Thoracic aorta (tissue), 2 donors: ENCODE data around the gene DDX23. TPM values are rescaled to one million over a fixed set of nuclear protein-coding genes. Genes with fewer than 3 reads are reported as not detected.

ENCODE experiments used
- ATAC-seq: fragments of 150-250 bp; one replicate; pipeline ENCODE4 v1.8.0; 2017; ENCODE audit warnings: low read depth; ENCODE audit not compliant: insufficient number of reproducible peaks, low FRiP score
- DNase-seq: peaks from one replicate; pipeline ENCODE4 v3.0.0-alpha.2; 2020; ENCODE audit warnings: low spot score
- H3K27ac ChIP-seq, 2 donors: fragments of 200-600 bp; sonication (generic); 1 replicate in 1 of 2; 2 replicates in 1 of 2; pipeline ENCODE4 v1.5.1; 2016; ENCODE audit warnings: mild to moderate bottlenecking in 2 of 2, moderate library complexity in 2 of 2
- H3K27me3 ChIP-seq: fragments of 200-600 bp; sonication (generic); replicated peaks from 2 replicates; pipeline ENCODE4 v1.6.0; 2016; ENCODE audit warnings: mild to moderate bottlenecking; ENCODE audit not compliant: insufficient read depth
- H3K36me3 ChIP-seq: fragments of 200-600 bp; sonication (generic); one replicate; pipeline ENCODE4 v1.5.1; 2016
- H3K4me1 ChIP-seq, 2 donors: fragments of 200-600 bp; sonication (generic); 1 replicate in 1 of 2; 2 replicates in 1 of 2; pipeline versions ENCODE4 v1.5.1 to v1.6.0; 2016; ENCODE audit warnings: low read depth in 2 of 2, mild to moderate bottlenecking in 1 of 2; ENCODE audit not compliant: control insufficient read depth in 1 of 2
- H3K4me3 ChIP-seq: fragments of 200-600 bp; sonication (generic); 2 replicates; pipeline ENCODE4 v1.5.1; 2016; ENCODE audit warnings: mild to moderate bottlenecking
- H3K9me3 ChIP-seq: fragments of 200-600 bp; sonication (generic); 2 replicates; pipeline ENCODE4 v1.5.1; 2016
- CTCF ChIP-seq: fragments of 200-600 bp; sonication (generic); IDR thresholded peaks from one replicate; pipeline ENCODE4 v1.5.1; 2019; ENCODE audit warnings: antibody characterized with exemption
- total RNA-seq, 2 donors: library from RNA; depleted of rRNA; stranded (reverse); fragments of >200 nt; gene quantifications; one replicate each; pipeline versions ENCODE4 v1.1.0 to v1.2.3, GENCODE V29; 2016

DDX23 gene
- total RNA-seq, 2 donors from 2014 or later = 53.7 to 92.6 TPM

- Histone ChIP-seq H3K4me1 (peaks cover 13 to 47% of the 10 kb centered on the region in 2 donors), H3K9me3 (no peaks in the 10 kb centered on the region), H3K4me3 (peak overlapping the region; percentile 89), H3K36me3 (peaks cover 3% of the 10 kb centered on the region), H3K27me3 (no peaks in the 10 kb centered on the region), H3K27ac (peak overlapping the region; percentile 96 to 97)
- DNase-seq = no peak
- no peak for ATAC-seq
- TF ChIP-seq CTCF = no peak
Measured at GRCh38 chr12:48787791-48788523, 64.0 kb downstream of the DDX23 start.

GRCh38 chr12:48786591-48787544, 65.1 kb downstream of the DDX23 start:
- no peaks in the 10 kb centered on the region for H3K27me3 ChIP-seq
- ATAC-seq (no peak), DNase-seq (no peak)
- peaks cover 11% of the 10 kb centered on the region for H3K36me3 ChIP-seq
- H3K4me1 ChIP-seq = peaks cover 19 to 58% of the 10 kb centered on the region in 2 donors
- peak overlapping the region; percentile 89 for H3K4me3 ChIP-seq
- no peak for TF ChIP-seq CTCF
- H3K27ac ChIP-seq = peak overlapping the region; percentile 96 to 97
- H3K9me3 ChIP-seq = no peaks in the 10 kb centered on the region

GRCh38 chr12:48783432-48783831, 68.5 kb downstream of the DDX23 start:
- peaks cover 38 to 85% of the 10 kb centered on the region in 2 donors for H3K4me1 ChIP-seq

GRCh38 chr12:48782457-48783395, 69.2 kb downstream of the DDX23 start:
- Histone ChIP-seq H3K4me1 (peaks cover 38 to 92% of the 10 kb centered on the region in 2 donors), H3K4me3 (no peak overlapping the region), H3K27ac (peak overlapping the region; percentile 92 to 96), H3K27me3 (no peaks in the 10 kb centered on the region), H3K36me3 (peaks cover 11% of the 10 kb centered on the region), H3K9me3 (no peaks in the 10 kb centered on the region)
- no peak for DNase-seq
- no peak for TF ChIP-seq CTCF
- ATAC-seq = no peak

More at GRCh38 chr12:48783432-48783831, 68.5 kb downstream of the DDX23 start:
- no peak for TF ChIP-seq CTCF
- Histone ChIP-seq H3K9me3 (no peaks in the 10 kb centered on the region), H3K4me3 (no peak overlapping the region), H3K27me3 (no peaks in the 10 kb centered on the region), H3K36me3 (peaks cover 11% of the 10 kb centered on the region), H3K27ac (no peak overlapping the region)
- ATAC-seq = no peak
- no peak for DNase-seq
